Lower leg skin (tissue), 3 donors: ENCODE measurements around the gene REL.

Source experiments
- POLR2A ChIP-seq, 2 donors: fragments of 450-650 bp; IDR thresholded peaks; one replicate each; pipeline ENCODE4 v1.6.1; 2016 to 2017; ENCODE audit warnings: antibody characterized with exemption in 2 of 2, mild to moderate bottlenecking in 1 of 2, moderate library complexity in 1 of 2
- TF ChIP-seq, protein P1 (sequence below), 3 donors: fragments of 450-650 bp; IDR thresholded peaks; one replicate each; pipeline ENCODE4 v1.5.1; 2016; ENCODE audit warnings: antibody characterized with exemption in 3 of 3, mild to moderate bottlenecking in 3 of 3, moderate library complexity in 2 of 3

DNA sequence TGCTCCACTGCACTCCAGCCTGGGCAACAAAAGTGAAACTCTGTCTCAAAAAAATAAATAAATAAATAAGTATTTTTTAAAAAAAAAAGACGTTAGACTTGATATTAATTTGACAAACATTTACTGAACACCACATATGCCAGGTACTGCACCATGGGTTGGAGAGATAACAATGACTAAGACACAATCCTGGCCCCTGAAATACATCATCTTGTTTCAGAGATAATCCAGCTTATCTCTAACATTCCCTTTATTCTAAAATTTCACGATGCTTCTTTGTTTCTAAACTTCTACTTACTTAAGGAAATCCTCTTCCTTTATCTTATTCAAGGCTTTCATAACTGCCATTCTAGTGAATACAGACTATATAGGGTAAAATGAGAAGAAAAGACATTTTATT, 81.2 kb downstream of the REL start:
- TF ChIP-seq, protein P1, sequence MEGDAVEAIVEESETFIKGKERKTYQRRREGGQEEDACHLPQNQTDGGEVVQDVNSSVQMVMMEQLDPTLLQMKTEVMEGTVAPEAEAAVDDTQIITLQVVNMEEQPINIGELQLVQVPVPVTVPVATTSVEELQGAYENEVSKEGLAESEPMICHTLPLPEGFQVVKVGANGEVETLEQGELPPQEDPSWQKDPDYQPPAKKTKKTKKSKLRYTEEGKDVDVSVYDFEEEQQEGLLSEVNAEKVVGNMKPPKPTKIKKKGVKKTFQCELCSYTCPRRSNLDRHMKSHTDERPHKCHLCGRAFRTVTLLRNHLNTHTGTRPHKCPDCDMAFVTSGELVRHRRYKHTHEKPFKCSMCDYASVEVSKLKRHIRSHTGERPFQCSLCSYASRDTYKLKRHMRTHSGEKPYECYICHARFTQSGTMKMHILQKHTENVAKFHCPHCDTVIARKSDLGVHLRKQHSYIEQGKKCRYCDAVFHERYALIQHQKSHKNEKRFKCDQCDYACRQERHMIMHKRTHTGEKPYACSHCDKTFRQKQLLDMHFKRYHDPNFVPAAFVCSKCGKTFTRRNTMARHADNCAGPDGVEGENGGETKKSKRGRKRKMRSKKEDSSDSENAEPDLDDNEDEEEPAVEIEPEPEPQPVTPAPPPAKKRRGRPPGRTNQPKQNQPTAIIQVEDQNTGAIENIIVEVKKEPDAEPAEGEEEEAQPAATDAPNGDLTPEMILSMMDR (IDR thresholded peaks at IDR 0.05), result no peak
- TF ChIP-seq POLR2A (IDR thresholded peaks at IDR 0.05), result no peak
